Activated T-cell treated with anti-CD3 and anti-CD28 coated beads for 1 hour (primary cell): ENCODE results near the gene NRP2.

ENCODE experiments used
- DNase-seq: peaks from one replicate; pipeline ENCODE4 v3.0.0-alpha.2; 2020; ENCODE audit warnings: low read depth

NRP2 gene

DNA sequence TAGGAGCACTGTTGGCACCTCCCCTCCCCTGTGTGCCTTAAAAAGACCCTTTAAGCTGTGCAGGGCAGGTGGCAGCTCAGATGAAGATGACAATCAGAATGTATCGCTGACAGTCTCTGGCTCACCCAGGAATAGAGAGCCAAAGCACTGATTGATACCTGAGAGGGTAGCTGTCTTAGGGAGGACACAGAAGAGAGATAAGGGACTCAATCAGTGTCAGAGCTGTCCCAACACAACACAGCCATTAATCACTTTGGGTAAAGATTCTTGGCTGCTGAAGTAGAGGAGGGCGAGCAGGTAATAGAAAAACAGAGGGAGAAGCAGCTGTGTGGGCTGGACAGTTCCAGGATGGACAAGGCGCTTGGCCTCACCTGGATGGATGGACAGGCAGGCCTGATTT lies 124.9 kb downstream of the NRP2 start:
- DNase-seq = no peak

DNA sequence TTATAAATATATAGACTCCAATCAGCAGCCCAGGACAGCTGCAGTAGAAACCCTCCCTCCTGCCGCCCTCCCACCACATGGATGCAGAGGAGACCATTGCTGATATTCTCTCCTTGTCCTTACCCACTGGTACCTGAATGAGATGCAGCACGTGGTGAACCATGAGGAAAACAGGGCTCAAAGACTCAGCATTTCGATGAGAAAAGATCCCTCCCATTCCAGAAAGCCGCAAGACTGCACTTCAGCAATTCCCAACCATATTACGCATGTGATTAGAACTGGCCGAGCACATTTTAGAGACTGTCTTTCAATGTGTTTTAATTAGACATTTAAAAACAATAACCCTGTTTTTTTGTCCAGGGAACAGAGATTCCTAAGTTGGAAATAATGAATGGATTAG lies 125.5 kb downstream of the NRP2 start:
- no peak for DNase-seq

DNA sequence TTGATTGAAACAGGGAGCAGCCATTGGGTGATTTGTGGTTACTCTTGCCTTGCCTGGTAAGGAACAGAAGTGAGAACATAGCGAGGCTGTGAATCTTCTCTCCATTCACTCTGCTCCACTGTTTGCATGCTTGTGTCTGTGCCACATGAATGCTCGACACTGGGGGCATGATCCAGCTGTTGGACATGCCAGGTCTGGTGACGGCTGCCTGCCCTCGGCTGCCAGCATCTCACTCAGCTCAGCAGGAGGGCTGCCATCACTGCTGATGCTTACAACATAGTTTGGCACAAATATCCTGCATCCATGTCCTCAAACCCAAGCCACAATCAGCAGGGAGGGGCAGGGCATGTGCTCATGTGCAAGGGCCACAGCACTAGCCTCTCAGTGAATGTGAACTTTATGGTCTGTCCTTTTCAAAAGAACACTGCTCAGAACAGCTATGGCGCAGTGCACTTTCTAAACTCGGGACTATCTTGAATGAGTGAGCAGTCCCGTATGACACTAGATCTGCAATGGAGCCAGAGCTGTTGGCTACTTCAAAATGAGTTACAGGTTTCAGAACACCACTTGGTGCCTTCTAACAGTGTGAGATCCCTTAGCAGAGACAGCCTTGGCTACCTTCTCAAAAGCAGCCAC lies 126.3 kb downstream of the NRP2 start:
- DNase-seq = no peak

DNA sequence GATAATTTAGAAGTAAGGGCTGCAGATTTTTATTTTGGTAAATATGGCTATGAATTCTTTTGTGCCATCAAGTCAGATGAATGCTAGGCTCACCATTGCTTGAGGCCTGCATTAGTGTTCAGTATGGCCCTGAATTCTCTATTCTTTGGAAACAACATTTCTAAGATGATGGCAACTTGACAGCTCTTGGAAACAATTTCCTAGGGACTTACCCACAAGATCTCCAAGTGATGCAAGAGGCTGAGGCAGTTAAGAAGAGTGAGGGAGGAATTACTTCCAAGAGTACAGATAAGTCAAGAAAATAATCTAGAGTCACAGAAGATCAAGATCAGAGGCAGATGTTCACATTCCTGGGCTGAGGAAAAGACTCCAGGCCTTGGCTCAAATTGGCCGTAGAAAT lies 129.1 kb downstream of the NRP2 start:
- no peak for DNase-seq

DNA sequence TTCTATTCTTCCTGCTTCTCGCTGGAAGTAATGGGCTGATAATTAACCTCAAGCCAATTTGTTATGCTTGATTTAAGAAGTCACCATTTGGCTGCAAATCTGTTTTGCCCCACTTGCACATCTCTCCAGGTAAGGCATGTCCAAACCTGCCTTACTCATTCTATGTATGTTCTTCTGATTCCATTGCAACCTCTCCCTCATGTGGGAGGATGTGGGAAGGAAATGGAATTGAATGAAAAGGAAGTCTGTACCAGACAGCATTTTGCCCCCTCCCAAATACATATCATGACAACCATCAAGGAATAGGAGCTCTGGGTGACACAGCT lies 131.7 kb downstream of the NRP2 start:
- no peak for DNase-seq

DNA sequence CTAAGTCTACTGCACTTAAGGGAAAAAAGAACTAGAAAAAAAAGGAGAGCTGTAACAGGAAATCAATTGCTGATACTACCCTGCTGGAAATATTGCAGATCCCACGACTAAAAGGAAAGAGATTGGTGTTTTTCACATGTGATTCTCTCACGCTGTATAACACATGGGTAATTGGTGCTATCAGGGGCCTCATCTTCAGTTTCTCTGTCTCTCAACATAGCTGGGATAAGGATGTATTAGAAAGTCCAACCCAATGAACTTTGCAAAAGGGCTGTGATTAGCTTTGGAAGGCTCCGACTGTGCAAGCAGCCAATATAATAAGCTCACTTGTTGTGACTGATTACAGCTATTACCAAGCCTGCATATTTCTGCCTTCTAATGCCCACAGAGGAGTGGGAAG lies 133.4 kb downstream of the NRP2 start:
- no peak for DNase-seq

DNA sequence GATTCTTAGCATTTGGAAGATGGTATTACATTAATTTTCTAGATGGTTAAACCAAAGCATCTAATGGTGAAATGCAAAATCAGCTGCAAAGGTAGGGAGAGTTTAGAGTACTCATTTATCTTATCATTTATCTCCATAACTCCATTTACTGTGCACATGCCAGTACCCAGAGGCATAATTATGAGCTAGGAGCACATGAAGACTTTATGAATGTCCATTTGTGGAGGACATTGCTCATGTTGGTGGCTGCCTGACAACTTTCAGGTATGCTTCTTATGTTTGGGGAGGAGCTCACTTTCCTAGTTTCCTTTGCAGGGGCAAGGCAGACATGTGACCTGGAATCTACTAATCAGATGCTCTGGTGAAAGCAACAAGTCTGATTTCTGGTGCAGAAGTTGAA lies 134.0 kb downstream of the NRP2 start:
- DNase-seq = no peak

DNA sequence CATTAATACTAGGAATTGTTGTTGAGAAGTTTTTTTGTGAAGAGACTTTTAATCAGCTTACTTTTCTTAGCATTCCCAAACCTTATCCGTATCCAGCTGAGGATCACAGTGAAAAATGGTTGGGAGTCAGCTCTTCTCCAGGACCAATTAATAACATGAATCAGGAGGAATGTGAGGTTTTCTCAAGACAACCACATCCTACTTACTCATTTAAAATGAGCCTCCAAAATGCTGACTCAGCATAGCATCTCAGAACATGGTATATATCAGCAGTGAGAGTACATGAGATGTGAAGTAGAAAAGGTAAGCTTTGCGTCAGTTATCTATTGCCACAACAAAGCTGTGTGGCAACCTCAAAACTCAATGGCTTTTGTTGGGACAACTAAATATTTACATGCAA lies 140.3 kb downstream of the NRP2 start:
- DNase-seq = no peak

DNA sequence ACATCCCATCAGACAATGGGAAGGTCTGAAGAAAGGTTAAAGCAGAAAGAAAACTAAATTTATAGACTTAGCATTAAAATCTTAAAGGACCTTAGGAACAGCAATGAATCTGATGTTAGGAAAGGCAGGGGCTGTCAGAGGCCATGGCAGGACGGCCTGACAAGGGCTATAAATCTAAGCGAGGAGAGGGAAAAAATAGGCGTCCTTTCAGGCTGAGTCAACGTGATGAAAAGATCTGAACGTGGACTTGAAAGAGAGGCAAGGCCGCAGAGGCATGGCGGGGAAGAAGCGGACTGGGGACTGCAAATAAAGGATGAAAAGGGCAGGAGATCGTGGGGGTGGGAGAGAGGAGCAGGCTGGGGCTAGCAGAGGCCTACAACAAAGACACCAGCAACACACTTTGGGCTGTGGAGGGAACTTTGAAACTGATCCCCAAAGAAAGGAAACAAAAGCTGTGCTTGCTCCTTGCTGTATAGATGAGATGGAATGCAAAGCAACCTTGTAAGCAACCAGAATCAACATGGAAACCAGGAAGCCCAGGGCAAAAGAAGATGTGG lies 145.6 kb downstream of the NRP2 start:
- no peak for DNase-seq

DNA sequence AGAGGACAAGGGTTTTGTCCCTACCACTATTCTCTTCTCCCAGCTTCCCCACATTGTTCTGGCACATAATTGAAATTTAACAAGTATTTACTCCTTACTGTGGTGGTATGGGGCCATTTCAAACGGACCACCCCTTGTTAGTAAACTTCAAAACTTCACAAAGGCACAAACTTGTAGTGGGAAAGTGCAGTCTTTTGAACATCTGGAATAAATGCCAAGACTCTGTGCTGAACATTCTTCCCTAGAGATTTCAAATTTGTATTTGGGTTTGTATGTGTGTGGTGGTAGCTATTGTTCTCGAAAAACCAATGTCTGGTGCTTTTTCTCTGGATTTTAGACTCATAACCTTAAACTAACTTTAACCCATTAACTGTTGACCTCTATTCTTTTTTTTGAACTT lies 151.6 kb downstream of the NRP2 start:
- DNase-seq = no peak

DNA sequence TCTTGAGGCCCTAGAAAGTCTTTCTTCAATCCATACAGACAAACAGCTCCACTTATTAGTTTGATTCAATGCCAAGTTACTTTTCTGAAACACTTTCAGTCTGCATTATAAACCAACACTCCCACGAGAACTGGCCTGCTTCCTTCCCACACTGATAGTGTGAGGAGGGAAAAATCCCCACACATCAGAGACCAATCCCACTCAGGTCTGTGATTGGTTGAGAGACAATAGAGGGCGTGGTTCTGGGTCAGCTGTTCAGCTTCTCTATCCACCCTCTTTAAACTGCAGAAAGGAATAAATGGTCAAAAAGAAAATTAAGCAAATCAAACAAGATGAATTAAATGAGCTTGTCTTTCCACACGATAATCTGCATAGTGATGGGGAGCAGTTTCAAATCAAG lies 152.5 kb downstream of the NRP2 start:
- no peak for DNase-seq

DNA sequence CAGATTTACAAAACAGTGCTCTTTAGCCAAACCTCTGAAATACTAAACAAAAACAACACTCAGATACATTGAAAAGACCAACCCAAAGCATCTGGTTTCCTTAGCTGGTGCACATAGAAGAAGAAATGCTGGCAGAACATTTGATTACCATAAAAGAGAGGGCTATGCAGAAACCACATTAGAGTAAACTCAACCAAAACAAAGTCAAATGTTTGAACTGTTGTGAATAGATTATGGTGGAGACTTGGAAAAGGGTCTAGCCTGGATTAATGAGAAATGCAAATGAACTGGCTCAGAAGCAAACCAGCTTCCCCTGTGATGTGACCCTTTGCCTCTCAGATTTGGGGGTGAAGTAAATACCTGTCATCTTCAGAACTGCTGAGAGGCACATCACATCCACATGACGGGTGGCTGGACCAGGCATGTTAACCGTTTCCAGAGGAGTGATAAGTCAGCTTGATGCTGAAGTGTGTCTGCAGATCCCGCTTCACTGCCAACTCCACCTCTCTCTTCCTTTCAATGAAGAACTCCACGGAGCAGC lies 153.0 kb downstream of the NRP2 start:
- DNase-seq = no peak

DNA sequence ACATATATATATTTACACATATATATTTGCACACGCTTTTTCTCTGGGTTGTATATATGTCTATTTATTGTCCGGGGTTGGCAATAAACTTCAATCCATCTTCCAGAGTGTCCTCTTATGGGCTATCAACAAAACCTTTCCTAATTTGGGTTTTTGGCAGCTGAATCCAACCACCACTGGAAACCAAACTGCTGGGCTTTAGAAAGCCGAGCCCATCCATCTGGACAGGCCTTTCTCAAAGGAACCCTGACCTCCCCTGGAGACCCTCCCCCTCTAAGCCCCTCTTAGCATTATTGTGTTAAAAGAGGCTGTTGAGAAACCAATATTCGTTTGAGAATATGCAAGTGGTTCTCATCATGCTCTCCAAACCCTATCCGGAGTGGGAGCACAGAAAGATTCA lies 153.6 kb downstream of the NRP2 start:
- DNase-seq = no peak

DNA sequence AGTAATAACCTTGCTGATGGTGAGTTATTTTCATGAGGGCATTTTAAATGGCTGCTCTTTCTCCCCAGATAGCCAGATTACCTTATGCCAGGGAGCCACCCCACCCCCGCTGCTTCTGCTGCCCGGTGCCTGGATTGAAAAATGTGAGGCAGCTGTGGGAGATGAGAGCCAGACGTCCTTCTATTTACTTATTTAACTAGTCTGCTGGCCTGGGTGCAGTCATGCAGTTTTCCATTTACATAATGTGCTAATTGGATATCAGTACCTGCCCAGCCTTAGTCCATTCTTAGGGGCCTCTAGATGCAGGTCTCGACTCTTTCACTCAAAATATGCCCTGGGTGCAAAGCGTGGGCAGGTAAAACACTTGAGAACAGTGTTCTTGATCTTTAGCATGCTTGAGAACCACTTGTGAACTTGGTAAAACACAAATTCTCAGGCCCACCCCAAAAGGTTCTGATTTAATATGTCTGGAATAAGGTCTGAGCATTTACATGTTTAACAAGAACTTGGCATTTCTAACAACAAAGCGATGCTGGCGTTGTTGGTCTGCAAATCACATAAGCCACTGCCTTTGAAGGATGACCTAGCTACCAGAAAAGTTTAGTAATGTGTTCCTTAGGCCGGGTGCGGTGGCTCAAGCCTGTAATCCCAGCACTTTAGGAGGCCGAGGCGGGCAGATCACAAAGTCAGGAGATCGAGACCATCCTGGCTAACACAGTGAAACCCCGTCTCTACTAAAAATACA lies 154.3 kb downstream of the NRP2 start:
- no peak for DNase-seq

DNA sequence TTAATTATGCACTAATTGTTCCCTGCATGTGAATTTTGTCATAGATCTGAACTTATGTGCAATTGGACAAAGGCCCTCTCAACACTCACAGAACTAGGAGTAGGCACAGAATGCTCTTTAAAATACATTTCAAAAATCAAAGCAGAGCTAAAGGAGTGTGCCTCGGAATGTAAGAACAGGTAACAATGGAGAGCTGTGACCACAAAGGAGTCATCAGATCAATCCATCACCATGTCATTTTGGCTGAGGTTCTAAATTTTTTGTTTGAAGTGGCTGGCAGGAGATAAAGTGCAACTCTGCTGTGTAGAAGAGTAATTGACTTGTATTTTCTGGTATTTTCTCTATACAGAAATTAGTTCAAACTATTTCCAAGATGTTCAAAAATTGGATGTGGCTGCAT lies 155.4 kb downstream of the NRP2 start:
- DNase-seq = no peak

DNA sequence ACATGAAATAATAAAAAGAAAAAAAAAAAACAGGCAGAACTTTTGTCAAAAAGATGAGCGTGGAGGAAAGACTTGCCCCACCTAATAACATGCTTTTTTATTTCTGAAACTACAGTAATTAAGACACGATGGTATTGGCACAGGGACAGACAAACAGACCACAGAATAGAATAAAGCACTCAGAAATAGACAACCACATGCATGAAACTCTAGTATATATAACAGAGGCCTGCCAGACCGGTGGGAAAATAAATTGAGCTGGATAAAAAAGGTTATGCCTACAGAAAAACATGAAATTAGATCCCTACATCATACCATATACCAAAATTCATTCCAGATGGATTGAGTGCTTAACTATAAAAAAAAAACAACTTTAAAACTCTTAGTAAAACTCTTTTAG lies 163.1 kb downstream of the NRP2 start:
- DNase-seq = no peak
